Activated CD8-positive, alpha-beta T cell treated with anti-CD3 and anti-CD28 coated beads, Interleukin-2, amount 10 ng/mL, durations not matched to agents 7 days and 5 days (primary cell): ENCODE measurements around the gene ARHGAP18. TPM values are rescaled to one million over a fixed set of nuclear protein-coding genes. Genes with fewer than 3 reads are reported as not detected.

Experiments used
- ATAC-seq: fragments of 150-1000 bp; cut with Tn5 transposase; one replicate; pipeline ENCODE4 v1.10.0; 2021; ENCODE audit warnings: moderate library complexity
- CTCF ChIA-PET: fragments of 350-600 bp; sonication (Branson Sonifier 250); formaldehyde crosslinking; loops from one replicate; lab custom pipeline; 2021; ENCODE audit warnings: antibody characterized with exemption; lab: Charles Lee
- POLR2A ChIA-PET: fragments of 350-600 bp; sonication (Branson Sonifier 250); formaldehyde crosslinking; loops from one replicate; lab custom pipeline; 2021; ENCODE audit warnings: antibody characterized with exemption; lab: Charles Lee
- DNase-seq: peaks from one replicate; pipeline ENCODE4 v3.0.0-alpha.2; 2020
- H3K27ac Mint-ChIP-seq: one replicate; pipeline ENCODE4 v1.8.0; 2021; ENCODE audit warnings: mild to moderate bottlenecking, mixed read lengths
- H3K27me3 Mint-ChIP-seq: one replicate; pipeline ENCODE4 v1.8.0; 2021; ENCODE audit warnings: low read depth, mixed read lengths
- H3K36me3 Mint-ChIP-seq: one replicate; pipeline ENCODE4 v1.8.0; 2021; ENCODE audit warnings: low read depth, mixed read lengths
- H3K4me1 Mint-ChIP-seq: one replicate; pipeline ENCODE4 v1.8.0; 2021; ENCODE audit warnings: low read depth, mixed read lengths
- H3K4me3 Mint-ChIP-seq: one replicate; pipeline ENCODE4 v1.8.0; 2021; ENCODE audit warnings: mild to moderate bottlenecking, mixed read lengths
- H3K9me3 Mint-ChIP-seq: one replicate; pipeline ENCODE4 v1.8.0; 2022; ENCODE audit warnings: mixed read lengths; ENCODE audit not compliant: insufficient read depth
- total RNA-seq, 2 experiments: library from RNA; stranded (reverse); gene quantifications; one replicate each; pipeline ENCODE4 v1.2.3, GENCODE V29; 2021

Gene ARHGAP18
- total RNA-seq, 2 experiments from 2014 or later, result 11.9 to 12.1 TPM

GRCh38 chr6:129543981-129544380, 166.0 kb downstream of the ARHGAP18 start:
- DNase-seq (no peak), ATAC-seq (no peak)
- Mint-ChIP-seq H3K9me3 (no peaks in the 10 kb centered on the region), H3K27me3 (peaks cover 2% of the 10 kb centered on the region), H3K4me1 (no peaks in the 10 kb centered on the region), H3K27ac (no peak overlapping the region), H3K36me3 (no peaks in the 10 kb centered on the region), H3K4me3 (no peak overlapping the region)
- POLR2A ChIA-PET, result no interaction called here
- CTCF ChIA-PET, result no interaction called here

DNA sequence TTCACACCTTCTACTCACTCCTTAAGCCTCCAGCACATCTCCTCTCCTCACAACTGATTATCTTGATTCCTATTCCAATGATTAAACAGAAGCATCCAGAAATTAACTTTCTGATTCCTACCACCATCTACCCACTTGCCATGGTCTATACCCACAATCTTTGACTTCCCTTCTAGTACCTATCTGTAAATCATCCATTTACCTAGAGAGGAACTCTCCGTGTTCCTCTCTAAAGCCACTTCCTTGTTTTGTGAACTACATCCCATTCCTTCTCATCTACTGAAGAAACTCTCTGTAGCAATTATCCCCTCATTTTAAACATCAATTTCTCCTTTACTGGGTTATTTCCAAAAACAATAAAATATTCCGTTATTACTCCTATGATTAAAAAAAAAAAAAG, 167.3 kb downstream of the ARHGAP18 start:
- Mint-ChIP-seq H3K27me3 (peaks cover 6% of the 10 kb centered on the region), H3K4me1 (no peaks in the 10 kb centered on the region), H3K4me3 (no peak overlapping the region), H3K36me3 (no peaks in the 10 kb centered on the region), H3K27ac (no peak overlapping the region), H3K9me3 (no peaks in the 10 kb centered on the region)
- ChIA-PET POLR2A (no interaction called here), CTCF (no interaction called here)
- ATAC-seq (no peak), DNase-seq (no peak)

GRCh38 chr6:129539032-129539431, 170.9 kb downstream of the ARHGAP18 start:
- POLR2A ChIA-PET, result no interaction called here

GRCh38 chr6:129536271-129536670, 173.7 kb downstream of the ARHGAP18 start:
- Mint-ChIP-seq H3K36me3 (no peaks in the 10 kb centered on the region), H3K4me3 (no peak overlapping the region), H3K9me3 (peaks cover 6% of the 10 kb centered on the region), H3K4me1 (no peaks in the 10 kb centered on the region), H3K27me3 (peaks cover 6% of the 10 kb centered on the region), H3K27ac (no peak overlapping the region)
- ChIA-PET CTCF (interaction anchor here (1.1 kb wide), 1 partner anchor 35 kb away, joined by 3 read pairs; no protein-coding TSS in a partner anchor), POLR2A (no interaction called here)
- no peak for DNase-seq
- ATAC-seq, result no peak

More at GRCh38 chr6:129539032-129539431, 170.9 kb downstream of the ARHGAP18 start:
- CTCF ChIA-PET, result no interaction called here
- peaks cover 4% of the 10 kb centered on the region for H3K9me3 Mint-ChIP-seq
- peaks cover 6% of the 10 kb centered on the region for H3K27me3 Mint-ChIP-seq
- no peak overlapping the region for H3K27ac Mint-ChIP-seq
- ATAC-seq (no peak), DNase-seq (no peak)
- H3K4me1 Mint-ChIP-seq, result no peaks in the 10 kb centered on the region
- no peaks in the 10 kb centered on the region for H3K36me3 Mint-ChIP-seq
- H3K4me3 Mint-ChIP-seq, result no peak overlapping the region

GRCh38 chr6:129534926-129535325, 175.1 kb downstream of the ARHGAP18 start:
- Mint-ChIP-seq H3K4me3 (no peak overlapping the region), H3K9me3 (peaks cover 6% of the 10 kb centered on the region), H3K4me1 (no peaks in the 10 kb centered on the region), H3K36me3 (no peaks in the 10 kb centered on the region), H3K27me3 (peaks cover 4% of the 10 kb centered on the region), H3K27ac (no peak overlapping the region)
- no peak for DNase-seq
- CTCF ChIA-PET, result no interaction called here
- no peak for ATAC-seq
- POLR2A ChIA-PET, result no interaction called here

Other genes starting within 250 kb of the ARHGAP18 start
- not detected for gene TMEM244, start 151.1 kb upstream of the ARHGAP18 start, total RNA-seq